Chondrocyte (in vitro differentiated cells): ENCODE measurements around the gene ADGRL3. TPM values are rescaled to one million over a fixed set of nuclear protein-coding genes. Genes with fewer than 3 reads are reported as not detected.

ENCODE experiments used
- DNase-seq: peaks from one replicate; pipeline ENCODE4 v3.0.0; 2021; ENCODE audit warnings: mixed read lengths, low spot score
- H3K27ac Mint-ChIP-seq: one replicate; pipeline ENCODE4 v1.8.0; 2021; ENCODE audit warnings: mild to moderate bottlenecking, moderate library complexity, mixed read lengths; ENCODE audit not compliant: unreplicated experiment
- H3K27me3 Mint-ChIP-seq: 2 replicates; pipeline ENCODE4 v1.8.0; 2021; ENCODE audit warnings: low read depth, mixed read lengths
- H3K36me3 Mint-ChIP-seq: 2 replicates; pipeline ENCODE4 v1.8.0; 2021; ENCODE audit warnings: low read depth, mixed read lengths
- H3K4me1 Mint-ChIP-seq: 2 replicates; pipeline ENCODE4 v1.8.0; 2021; ENCODE audit warnings: low read depth, mild to moderate bottlenecking, mixed read lengths
- H3K4me3 Mint-ChIP-seq: one replicate; pipeline ENCODE4 v1.8.0; 2021; ENCODE audit warnings: mild to moderate bottlenecking, moderate library complexity, mixed read lengths; ENCODE audit not compliant: unreplicated experiment
- H3K9me3 Mint-ChIP-seq: 2 replicates; pipeline ENCODE4 v1.8.0; 2021; ENCODE audit warnings: low read depth, mixed read lengths
- total RNA-seq: library from RNA; stranded (reverse); gene quantifications from 3 replicates; pipeline ENCODE4 v1.2.1, GENCODE V29; 2021
- TF ChIP-seq, protein P1 (sequence below): fragments of 200-600 bp; sonication (generic); IDR thresholded peaks from 2 replicates; pipeline ENCODE4 v1.5.0; 2021; ENCODE audit warnings: antibody characterized with exemption, mild to moderate bottlenecking, moderate library complexity

The ADGRL3 gene
- total RNA-seq, 1 donor from 2014 or later, result 11.6 TPM

DNA sequence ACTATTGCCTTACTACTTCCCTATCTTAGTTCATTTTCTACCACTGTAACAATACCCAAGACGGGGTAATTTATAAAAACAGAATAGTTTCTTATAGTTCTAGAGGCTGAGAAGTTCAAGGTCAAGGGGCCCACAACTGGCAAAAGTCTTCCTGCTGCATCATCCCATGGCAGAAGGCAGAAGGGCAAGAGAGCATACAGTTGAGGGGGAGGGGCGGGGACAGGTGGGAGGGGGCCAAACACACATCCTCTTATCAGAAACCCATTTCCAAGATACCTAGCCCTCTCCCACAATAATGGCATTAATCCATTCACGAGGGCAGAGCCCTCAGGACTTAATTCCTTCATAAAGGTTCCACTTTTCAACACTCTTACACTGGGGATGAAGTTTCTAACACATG, 690.2 kb downstream of the ADGRL3 start:
- no peaks in the 10 kb centered on the region for H3K36me3 Mint-ChIP-seq
- TF ChIP-seq, protein P1, sequence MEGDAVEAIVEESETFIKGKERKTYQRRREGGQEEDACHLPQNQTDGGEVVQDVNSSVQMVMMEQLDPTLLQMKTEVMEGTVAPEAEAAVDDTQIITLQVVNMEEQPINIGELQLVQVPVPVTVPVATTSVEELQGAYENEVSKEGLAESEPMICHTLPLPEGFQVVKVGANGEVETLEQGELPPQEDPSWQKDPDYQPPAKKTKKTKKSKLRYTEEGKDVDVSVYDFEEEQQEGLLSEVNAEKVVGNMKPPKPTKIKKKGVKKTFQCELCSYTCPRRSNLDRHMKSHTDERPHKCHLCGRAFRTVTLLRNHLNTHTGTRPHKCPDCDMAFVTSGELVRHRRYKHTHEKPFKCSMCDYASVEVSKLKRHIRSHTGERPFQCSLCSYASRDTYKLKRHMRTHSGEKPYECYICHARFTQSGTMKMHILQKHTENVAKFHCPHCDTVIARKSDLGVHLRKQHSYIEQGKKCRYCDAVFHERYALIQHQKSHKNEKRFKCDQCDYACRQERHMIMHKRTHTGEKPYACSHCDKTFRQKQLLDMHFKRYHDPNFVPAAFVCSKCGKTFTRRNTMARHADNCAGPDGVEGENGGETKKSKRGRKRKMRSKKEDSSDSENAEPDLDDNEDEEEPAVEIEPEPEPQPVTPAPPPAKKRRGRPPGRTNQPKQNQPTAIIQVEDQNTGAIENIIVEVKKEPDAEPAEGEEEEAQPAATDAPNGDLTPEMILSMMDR, result no peak
- H3K4me3 Mint-ChIP-seq, result no peak overlapping the region
- no peak for DNase-seq
- no peaks in the 10 kb centered on the region for H3K9me3 Mint-ChIP-seq
- H3K27me3 Mint-ChIP-seq, result no peaks in the 10 kb centered on the region
- peaks cover 4% of the 10 kb centered on the region for H3K4me1 Mint-ChIP-seq
- no peak overlapping the region for H3K27ac Mint-ChIP-seq

DNA sequence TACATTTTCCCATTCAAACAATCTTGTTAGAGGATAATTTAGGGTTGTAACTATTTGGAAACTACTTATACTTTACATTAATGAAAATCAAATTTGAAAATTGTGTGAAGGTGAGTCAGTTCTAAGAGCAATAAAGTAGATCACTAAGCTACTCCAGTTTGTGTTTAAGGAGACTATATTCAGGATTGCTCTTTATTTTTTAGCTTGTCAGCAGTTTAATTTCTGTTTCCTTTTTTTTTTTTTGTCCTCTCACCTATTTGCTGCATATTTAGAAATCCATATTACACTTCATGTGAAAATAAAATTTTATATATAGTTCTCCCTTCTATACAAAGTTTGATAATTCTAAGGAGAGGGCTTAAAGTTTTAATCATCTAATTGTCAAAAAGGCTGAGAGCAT, 691.8 kb downstream of the ADGRL3 start:
- TF ChIP-seq, protein P1, result no peak
- no peak overlapping the region for H3K27ac Mint-ChIP-seq
- no peaks in the 10 kb centered on the region for H3K36me3 Mint-ChIP-seq

DNA sequence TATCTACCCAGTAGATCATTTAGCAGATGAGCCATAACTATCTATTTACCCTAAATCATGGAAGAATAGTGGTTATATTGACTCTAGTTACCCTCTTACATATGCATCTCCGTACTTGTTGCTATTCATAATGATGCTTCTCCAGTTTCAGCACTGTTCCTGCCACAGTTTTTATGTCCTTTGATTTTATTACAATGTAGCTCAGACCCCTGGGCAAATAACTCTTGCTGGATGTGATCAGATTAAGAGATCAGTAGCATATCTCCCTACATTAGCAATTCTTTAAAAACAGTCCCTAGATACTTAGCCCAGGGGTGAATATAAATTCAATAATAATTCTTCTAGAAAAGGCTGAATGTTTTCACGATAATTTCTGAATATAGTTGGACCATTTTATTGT, 696.5 kb downstream of the ADGRL3 start:
- Mint-ChIP-seq H3K36me3 (no peaks in the 10 kb centered on the region), H3K9me3 (no peaks in the 10 kb centered on the region), H3K4me1 (no peaks in the 10 kb centered on the region), H3K4me3 (no peak overlapping the region), H3K27ac (no peak overlapping the region), H3K27me3 (no peaks in the 10 kb centered on the region)
- TF ChIP-seq, protein P1, result no peak
- DNase-seq, result no peak

More for the DNA sequence above, 691.8 kb downstream of the ADGRL3 start:
- no peaks in the 10 kb centered on the region for H3K4me1 Mint-ChIP-seq
- no peak for DNase-seq
- H3K9me3 Mint-ChIP-seq, result no peaks in the 10 kb centered on the region
- H3K27me3 Mint-ChIP-seq, result no peaks in the 10 kb centered on the region
- no peak overlapping the region for H3K4me3 Mint-ChIP-seq

DNA sequence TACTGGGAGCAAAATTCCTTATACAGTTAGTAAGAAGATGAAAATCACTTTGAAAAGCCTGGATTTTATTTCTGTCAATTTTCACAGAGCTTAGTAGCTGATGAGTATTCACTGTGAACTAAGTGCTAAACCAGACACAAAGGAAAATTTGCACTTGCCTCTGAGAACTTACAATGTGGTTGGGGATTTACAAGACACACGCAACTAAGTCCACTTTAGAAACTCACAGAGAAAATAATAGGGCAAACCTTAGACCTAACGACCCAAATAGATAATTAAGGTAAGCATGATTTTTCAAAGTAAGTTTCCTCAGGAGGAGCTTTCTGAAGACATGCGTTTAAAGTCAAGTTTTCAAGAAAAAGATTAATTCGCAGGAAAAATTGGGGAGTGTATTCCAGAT, 708.9 kb downstream of the ADGRL3 start:
- Mint-ChIP-seq H3K4me3 (no peak overlapping the region), H3K4me1 (no peaks in the 10 kb centered on the region), H3K36me3 (no peaks in the 10 kb centered on the region), H3K27ac (no peak overlapping the region), H3K9me3 (no peaks in the 10 kb centered on the region), H3K27me3 (no peaks in the 10 kb centered on the region)
- no peak for DNase-seq
- TF ChIP-seq, protein P1, result no peak

DNA sequence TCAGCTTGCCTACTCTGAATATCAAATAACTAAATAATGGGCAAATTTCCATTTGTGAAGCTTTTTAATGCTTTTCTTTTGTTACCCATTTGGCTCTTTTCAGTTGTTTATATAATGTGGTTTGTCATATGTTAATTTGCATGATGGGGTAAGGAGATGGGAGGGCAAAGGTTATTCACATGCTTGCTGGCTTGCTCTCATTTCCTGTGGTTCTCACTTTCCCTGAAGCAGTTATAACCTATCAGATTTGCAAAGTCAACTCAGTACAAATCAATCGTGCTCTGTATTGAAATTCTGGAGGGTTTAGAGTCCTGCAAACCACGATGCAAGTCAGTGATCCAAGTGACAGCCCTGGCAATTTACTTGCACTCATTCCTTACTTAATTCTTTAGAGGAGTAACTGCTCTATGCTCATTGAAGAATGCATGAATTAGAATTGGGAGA, 711.2 kb downstream of the ADGRL3 start:
- no peaks in the 10 kb centered on the region for H3K27me3 Mint-ChIP-seq
- no peak overlapping the region for H3K4me3 Mint-ChIP-seq
- H3K9me3 Mint-ChIP-seq, result no peaks in the 10 kb centered on the region
- H3K4me1 Mint-ChIP-seq, result no peaks in the 10 kb centered on the region
- no peak overlapping the region for H3K27ac Mint-ChIP-seq
- no peaks in the 10 kb centered on the region for H3K36me3 Mint-ChIP-seq
- TF ChIP-seq, protein P1, result no peak
- DNase-seq, result no peak
